Measurements from ENCODE around the gene PIAS4.

The PIAS4 gene

DNA sequence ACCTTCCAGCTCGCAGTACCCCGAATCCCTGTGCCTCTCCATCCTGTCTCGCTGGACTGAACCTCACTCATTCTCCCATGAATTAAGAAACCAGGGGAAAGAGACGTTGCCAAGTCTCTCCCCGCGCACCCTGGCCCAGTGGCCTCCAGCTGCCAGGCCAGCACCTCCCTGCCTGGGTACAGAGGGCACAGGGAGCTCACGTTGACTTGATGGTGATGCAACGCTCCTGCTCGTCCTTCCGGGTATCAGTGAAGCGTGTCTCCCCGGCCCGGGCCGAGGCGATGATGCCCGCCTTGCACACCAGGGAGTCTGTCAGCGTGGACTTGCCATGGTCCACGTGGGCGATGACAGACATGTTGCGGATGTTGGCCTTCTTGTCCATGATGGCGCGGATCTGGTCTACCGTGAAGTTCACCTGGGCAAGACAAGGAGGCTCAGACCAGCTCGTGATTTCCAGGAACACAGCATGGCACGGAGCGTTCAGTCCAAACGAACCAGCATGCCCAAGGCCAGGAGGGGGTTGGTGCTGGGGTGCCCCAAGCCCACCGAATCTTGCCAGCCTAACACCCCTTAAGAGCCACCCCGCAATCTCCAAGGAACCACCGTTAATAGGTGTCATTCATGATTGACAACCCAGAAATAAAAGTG, 23.5 kb upstream of the PIAS4 start (continued):
- TF ChIP-seq, protein P1, sequence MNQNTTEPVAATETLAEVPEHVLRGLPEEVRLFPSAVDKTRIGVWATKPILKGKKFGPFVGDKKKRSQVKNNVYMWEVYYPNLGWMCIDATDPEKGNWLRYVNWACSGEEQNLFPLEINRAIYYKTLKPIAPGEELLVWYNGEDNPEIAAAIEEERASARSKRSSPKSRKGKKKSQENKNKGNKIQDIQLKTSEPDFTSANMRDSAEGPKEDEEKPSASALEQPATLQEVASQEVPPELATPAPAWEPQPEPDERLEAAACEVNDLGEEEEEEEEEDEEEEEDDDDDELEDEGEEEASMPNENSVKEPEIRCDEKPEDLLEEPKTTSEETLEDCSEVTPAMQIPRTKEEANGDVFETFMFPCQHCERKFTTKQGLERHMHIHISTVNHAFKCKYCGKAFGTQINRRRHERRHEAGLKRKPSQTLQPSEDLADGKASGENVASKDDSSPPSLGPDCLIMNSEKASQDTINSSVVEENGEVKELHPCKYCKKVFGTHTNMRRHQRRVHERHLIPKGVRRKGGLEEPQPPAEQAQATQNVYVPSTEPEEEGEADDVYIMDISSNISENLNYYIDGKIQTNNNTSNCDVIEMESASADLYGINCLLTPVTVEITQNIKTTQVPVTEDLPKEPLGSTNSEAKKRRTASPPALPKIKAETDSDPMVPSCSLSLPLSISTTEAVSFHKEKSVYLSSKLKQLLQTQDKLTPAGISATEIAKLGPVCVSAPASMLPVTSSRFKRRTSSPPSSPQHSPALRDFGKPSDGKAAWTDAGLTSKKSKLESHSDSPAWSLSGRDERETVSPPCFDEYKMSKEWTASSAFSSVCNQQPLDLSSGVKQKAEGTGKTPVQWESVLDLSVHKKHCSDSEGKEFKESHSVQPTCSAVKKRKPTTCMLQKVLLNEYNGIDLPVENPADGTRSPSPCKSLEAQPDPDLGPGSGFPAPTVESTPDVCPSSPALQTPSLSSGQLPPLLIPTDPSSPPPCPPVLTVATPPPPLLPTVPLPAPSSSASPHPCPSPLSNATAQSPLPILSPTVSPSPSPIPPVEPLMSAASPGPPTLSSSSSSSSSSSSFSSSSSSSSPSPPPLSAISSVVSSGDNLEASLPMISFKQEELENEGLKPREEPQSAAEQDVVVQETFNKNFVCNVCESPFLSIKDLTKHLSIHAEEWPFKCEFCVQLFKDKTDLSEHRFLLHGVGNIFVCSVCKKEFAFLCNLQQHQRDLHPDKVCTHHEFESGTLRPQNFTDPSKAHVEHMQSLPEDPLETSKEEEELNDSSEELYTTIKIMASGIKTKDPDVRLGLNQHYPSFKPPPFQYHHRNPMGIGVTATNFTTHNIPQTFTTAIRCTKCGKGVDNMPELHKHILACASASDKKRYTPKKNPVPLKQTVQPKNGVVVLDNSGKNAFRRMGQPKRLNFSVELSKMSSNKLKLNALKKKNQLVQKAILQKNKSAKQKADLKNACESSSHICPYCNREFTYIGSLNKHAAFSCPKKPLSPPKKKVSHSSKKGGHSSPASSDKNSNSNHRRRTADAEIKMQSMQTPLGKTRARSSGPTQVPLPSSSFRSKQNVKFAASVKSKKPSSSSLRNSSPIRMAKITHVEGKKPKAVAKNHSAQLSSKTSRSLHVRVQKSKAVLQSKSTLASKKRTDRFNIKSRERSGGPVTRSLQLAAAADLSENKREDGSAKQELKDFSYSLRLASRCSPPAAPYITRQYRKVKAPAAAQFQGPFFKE (tag by site-specific recombination; IDR thresholded peaks at IDR 0.05; ENCODE audit: borderline replicate concordance), result peak; percentile 23; the same call in 1 of the 2 replicates
- TF ChIP-seq, protein P2, sequence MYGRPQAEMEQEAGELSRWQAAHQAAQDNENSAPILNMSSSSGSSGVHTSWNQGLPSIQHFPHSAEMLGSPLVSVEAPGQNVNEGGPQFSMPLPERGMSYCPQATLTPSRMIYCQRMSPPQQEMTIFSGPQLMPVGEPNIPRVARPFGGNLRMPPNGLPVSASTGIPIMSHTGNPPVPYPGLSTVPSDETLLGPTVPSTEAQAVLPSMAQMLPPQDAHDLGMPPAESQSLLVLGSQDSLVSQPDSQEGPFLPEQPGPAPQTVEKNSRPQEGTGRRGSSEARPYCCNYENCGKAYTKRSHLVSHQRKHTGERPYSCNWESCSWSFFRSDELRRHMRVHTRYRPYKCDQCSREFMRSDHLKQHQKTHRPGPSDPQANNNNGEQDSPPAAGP (tag by site-specific recombination; IDR thresholded peaks at IDR 0.05), result peak; percentile 30; the same call in 1 of the 2 replicates
- no peak for TF ChIP-seq ZNF138 (tag by site-specific recombination; IDR thresholded peaks at IDR 0.05; ENCODE audit: borderline replicate concordance)
- TF ChIP-seq ZNF768 (tag by site-specific recombination; IDR thresholded peaks at IDR 0.05), result no peak
- TF ChIP-seq ZNF777 (tag by site-specific recombination; IDR thresholded peaks at IDR 0.05; ENCODE audit: borderline replicate concordance), result 0 out of 2 replicates have a peak, but pooled peaks have one; percentile 11
- TF ChIP-seq ZNF114 (tag by site-specific recombination; IDR thresholded peaks at IDR 0.05), result no peak
- TF ChIP-seq HOXA7 (CRISPR knock-in tag; IDR thresholded peaks at IDR 0.05; ENCODE audit: borderline replicate concordance), result no peak
- TF ChIP-seq ZFHX2 (tag by site-specific recombination; conservative IDR thresholded peaks at IDR 0.05), result peak; percentile 68
- no peak for TF ChIP-seq SP7 (tag by site-specific recombination; IDR thresholded peaks at IDR 0.05)
- TF ChIP-seq ZNF24 (tag by site-specific recombination; IDR thresholded peaks at IDR 0.05), result no peak
- TF ChIP-seq SCRT2 (tag by site-specific recombination; IDR thresholded peaks at IDR 0.05), result 0 out of 2 replicates have a peak, but pooled peaks have one; percentile 15
- TF ChIP-seq, protein P3, sequence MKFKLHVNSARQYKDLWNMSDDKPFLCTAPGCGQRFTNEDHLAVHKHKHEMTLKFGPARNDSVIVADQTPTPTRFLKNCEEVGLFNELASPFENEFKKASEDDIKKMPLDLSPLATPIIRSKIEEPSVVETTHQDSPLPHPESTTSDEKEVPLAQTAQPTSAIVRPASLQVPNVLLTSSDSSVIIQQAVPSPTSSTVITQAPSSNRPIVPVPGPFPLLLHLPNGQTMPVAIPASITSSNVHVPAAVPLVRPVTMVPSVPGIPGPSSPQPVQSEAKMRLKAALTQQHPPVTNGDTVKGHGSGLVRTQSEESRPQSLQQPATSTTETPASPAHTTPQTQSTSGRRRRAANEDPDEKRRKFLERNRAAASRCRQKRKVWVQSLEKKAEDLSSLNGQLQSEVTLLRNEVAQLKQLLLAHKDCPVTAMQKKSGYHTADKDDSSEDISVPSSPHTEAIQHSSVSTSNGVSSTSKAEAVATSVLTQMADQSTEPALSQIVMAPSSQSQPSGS (tag by site-specific recombination; IDR thresholded peaks at IDR 0.05; ENCODE audit: low read depth), result no peak
- no peak for TF ChIP-seq ZNF701 (tag by site-specific recombination; IDR thresholded peaks at IDR 0.05)
- TF ChIP-seq ZNF837 (tag by site-specific recombination; IDR thresholded peaks at IDR 0.05), result no peak
- TF ChIP-seq, protein P4, sequence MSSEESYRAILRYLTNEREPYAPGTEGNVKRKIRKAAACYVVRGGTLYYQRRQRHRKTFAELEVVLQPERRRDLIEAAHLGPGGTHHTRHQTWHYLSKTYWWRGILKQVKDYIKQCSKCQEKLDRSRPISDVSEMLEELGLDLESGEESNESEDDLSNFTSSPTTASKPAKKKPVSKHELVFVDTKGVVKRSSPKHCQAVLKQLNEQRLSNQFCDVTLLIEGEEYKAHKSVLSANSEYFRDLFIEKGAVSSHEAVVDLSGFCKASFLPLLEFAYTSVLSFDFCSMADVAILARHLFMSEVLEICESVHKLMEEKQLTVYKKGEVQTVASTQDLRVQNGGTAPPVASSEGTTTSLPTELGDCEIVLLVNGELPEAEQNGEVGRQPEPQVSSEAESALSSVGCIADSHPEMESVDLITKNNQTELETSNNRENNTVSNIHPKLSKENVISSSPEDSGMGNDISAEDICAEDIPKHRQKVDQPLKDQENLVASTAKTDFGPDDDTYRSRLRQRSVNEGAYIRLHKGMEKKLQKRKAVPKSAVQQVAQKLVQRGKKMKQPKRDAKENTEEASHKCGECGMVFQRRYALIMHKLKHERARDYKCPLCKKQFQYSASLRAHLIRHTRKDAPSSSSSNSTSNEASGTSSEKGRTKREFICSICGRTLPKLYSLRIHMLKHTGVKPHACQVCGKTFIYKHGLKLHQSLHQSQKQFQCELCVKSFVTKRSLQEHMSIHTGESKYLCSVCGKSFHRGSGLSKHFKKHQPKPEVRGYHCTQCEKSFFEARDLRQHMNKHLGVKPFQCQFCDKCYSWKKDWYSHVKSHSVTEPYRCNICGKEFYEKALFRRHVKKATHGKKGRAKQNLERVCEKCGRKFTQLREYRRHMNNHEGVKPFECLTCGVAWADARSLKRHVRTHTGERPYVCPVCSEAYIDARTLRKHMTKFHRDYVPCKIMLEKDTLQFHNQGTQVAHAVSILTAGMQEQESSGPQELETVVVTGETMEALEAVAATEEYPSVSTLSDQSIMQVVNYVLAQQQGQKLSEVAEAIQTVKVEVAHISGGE (tag by site-specific recombination; conservative IDR thresholded peaks at IDR 0.05; ENCODE audit: low read depth), result 0 out of 2 replicates have a peak, but pooled peaks have one; percentile 12
- no peak for TF ChIP-seq TRIM28 (IDR thresholded peaks at IDR 0.05; ENCODE audit: borderline replicate concordance, low read length)
- no peak for TF ChIP-seq ZNF175 (tag by site-specific recombination; IDR thresholded peaks at IDR 0.05)

Measured in HEK293 (cell line).